HCEC 1CT (cell line): ENCODE results near the gene ESD.
"Not testable (repeated sequence)": the region's sequence is repeated elsewhere in the genome, so short reads cannot be mapped to it uniquely, and the experiment has no call there.

ENCODE experiments used
- DNase-seq: peaks from one replicate; pipeline ENCODE4 v3.0.0-alpha.2; 2017

The ESD gene, protein sequence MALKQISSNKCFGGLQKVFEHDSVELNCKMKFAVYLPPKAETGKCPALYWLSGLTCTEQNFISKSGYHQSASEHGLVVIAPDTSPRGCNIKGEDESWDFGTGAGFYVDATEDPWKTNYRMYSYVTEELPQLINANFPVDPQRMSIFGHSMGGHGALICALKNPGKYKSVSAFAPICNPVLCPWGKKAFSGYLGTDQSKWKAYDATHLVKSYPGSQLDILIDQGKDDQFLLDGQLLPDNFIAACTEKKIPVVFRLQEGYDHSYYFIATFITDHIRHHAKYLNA

GRCh38 chr13:46796515-46797474 is at the start of gene ESD:
Gene ESD, minus strand, starts transcription at chr13:46797161. Its CDS starts 5,748 bp downstream, at chr13:46791413.
- peak; percentile 93 for DNase-seq

- DNase-seq = no peak
These were observed 49.8 kb upstream of the ESD start for GRCh38 chr13:46846726-46847125.

GRCh38 chr13:46845146-46845545 is 48.2 kb upstream of the ESD start:
- no peak for DNase-seq

- DNase-seq = no peak
These were observed 47.5 kb upstream of the ESD start for GRCh38 chr13:46844431-46844830.

- no peak for DNase-seq
These were observed 42.4 kb upstream of the ESD start for GRCh38 chr13:46839399-46839798.

DNA sequence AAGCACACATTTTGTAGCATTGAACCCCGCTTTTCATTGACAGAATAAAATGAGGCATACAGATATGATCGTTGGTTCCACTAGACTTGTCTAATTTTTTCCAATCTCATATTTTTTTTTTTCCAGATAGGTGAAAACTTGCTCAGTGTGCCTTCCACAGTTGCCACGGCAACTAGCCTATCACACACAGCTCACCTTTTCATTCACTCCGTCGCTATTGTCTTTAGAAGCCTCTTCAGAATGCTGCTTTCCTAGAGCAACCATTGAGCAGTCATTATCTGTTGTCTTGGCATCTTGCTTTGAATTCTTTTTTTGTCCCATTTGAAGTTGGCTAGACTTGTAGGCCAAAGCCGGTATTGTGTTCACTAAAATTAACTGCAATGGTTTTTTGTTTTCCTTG is 37.7 kb upstream of the ESD start:
- DNase-seq = no peak

DNA sequence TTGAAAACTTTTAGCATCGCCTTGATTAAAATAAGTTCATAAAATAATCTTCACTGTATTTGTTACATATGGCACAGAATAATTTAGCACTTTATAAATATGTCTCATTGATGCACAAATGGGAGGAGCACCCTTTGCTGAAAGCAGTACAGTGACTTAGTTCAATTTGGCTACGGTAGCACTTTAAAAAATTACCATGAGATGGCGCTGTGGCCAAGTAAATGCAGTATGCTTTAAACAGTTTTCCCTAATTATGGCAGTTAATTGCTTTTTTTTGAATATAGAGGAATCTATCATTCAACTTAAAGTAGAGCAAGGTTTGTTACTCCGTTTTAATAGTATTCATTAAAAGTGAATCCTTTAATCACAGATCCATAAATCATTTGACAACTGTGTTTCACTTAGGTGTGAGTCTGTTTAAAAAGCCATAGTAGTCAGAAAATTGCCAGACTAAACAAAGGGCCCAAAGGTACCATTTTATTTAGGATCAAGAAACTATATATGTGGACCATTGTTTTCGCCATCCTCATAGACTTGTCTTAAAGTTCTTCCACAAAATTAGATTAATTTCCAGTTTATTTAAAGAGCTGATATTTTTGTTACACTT is 34.7 kb upstream of the ESD start:
- peak; percentile 43 for DNase-seq

- DNase-seq = no peak
These were observed 33.5 kb upstream of the ESD start for GRCh38 chr13:46830405-46831005.

- no peak for DNase-seq
These were observed 25.6 kb upstream of the ESD start for GRCh38 chr13:46822551-46822950.

DNA sequence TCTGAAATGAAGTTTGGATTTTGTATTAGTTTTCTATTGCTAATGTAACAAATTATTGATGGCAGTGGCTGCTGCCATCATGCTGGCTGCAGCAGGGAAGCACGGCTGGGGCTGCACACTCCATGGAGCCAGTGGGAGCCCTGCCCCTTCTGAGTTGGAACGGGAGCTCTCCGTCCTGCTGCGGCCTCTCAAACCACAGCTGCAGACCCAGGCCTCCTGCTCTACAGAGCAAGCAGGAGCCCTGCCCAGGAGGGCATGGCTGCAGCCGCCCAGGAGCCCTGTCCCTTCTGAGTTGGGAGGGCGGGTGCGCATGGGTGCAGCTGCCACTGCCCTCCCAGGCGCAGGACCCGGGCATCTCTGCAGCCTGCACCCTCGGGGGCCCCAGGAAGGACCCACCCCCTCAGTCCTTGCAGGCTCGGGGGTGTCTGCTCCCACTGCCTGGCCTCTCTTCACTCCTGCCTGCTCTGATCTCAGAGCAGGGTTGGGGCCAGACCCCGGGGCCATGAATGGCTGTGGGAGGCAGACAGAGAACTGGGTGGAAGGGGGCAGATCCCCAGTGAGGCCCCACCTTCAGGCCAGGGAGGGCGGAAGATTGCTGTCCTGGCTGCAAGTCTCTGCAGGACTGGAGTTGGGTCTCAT is 21.0 kb upstream of the ESD start:
- no peak for DNase-seq

- no peak for DNase-seq
These were observed 20.1 kb upstream of the ESD start for GRCh38 chr13:46817095-46817494.

DNA sequence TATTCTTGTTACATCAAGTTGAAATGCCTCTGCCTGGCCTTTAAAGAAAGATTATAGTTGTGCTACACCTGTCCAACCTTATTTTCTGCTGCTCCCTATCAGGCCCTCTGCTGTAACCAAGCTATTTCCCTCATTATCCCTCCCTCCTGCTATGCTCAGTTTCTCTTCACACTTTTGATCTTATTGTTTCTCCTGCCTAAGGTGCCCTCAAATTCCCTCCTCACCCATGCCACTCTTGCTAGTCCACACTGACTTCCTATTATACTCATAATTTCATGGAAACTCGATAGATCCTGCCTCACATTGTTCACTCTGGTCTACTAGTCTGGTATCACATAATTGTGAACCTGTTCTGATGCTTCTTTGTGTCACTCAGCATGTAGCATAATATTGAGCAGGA is 19.4 kb upstream of the ESD start:
- no peak for DNase-seq

- no peak for DNase-seq
These were observed 15.4 kb upstream of the ESD start for GRCh38 chr13:46812301-46812797.

- peak; percentile 39 for DNase-seq
These were observed 13.5 kb upstream of the ESD start for GRCh38 chr13:46810440-46810839.

GRCh38 chr13:46804921-46805320 is 8.0 kb upstream of the ESD start:
- not testable (repeated sequence) for DNase-seq

DNA sequence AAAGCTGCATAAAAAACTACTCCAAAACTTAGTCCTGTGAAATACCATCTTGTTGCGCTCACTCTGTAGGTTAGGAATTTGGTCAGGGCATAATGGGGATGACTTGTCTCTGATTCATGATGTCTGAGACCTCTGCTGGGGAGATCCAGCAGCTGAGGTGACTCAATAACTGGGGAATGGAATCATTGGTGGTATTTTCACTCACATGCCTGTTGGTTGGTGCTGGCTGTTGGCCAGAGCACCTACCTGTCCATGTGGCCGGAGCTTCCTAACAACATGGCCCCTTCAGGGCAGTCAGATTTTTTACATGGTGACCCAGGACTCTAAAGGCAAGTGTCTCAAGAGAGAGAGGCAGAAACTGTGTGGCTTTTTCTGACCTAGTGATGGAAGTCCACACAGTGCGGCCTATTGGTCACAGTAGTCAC is 7.4 kb upstream of the ESD start:
- peak; percentile 98 for DNase-seq

GRCh38 chr13:46803586-46803985 is 6.6 kb upstream of the ESD start:
- peak; percentile 62 for DNase-seq

DNA sequence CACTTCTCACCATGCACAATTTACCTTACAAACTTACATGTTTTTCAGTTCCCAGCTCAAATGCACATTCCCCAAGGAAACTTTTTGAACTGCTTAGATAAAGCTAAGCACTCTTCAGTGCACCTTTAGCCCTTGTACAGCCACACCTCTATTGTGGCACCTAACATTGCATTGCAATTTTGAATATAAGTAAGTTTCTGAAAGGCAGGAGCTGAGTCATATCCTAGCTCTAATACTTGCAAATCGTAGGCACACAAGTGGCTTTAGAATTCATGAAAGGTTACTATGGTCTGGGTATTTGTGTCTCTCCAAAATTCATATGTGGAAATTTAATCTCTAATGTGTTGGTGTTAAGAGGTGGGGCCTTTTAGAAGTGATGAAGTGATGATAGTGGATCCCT is 4.9 kb upstream of the ESD start:
- DNase-seq = peak; percentile 29

DNA sequence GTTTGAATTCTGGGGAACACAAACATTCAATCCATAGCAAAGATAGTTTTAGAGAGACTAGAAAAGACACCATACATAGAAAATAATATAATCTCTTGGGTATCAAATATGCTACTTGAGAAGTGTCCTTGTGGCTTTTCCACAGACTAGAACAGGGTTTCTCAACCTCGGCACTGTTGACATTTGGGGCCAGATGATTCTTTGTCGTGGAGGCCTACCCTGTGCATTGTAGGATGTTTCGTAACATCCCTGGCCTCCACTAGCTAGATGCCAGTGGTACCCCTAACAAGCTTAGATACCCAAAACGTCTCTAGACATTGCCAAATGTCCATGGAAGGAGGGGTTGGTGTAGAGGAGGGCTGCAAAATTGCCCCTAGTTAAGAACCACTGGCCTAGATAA is 2.2 kb upstream of the ESD start:
- no peak for DNase-seq

DNA sequence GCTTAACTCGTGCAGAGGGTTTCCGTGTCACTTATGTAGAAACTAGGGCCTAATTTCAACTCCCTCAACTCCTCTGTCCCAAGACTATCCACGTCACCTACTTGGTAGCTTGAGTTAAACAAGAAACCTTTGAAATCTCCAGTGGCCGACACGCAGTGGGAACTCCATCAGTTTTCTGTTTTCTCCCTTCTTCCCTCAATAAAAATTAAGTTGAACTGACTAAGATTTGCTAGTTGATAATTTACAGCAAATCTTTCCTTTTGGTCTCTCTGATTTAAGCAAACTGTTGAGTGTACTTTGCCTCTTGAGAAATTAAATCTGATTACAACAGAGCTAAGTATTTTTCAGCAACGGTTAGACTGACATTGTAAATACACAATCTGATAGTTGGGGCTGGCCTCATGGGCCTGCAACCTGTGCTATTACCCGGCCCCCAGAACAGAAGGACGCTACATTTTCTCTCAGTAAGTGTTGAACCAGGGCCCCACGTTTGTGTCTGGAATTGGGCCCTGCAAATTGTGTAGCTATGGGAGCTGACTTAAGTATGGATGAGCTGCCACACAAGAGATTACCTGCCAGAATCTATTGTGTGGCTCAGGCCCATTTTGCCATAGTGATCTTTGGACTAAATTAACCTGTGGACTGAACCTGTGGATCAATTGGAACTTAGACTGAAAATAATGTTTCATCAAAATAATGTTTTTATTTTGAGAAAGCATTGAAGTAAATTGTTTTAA is 708 bp upstream of the ESD start:
- no peak for DNase-seq

GRCh38 chr13:46796129-46796514 is 839 bp downstream of the ESD start:
- DNase-seq = no peak

- no peak for DNase-seq
These were observed 1.6 kb downstream of the ESD start for GRCh38 chr13:46795321-46795720.
